AG10803 (cell line): Measurements from ENCODE around the gene ENTPD1.

Experiments used
- DNase-seq: peaks from one replicate; pipeline ENCODE4 v3.0.0; 2010; ENCODE audit warnings: low read depth
- H3K4me3 ChIP-seq: 2 replicates; pipeline ENCODE4 v1.5.1; 2011; ENCODE audit warnings: mild to moderate bottlenecking, low read length, control low read depth
- CTCF ChIP-seq: conservative IDR thresholded peaks from 2 replicates; pipeline ENCODE4 v1.5.1; 2011; ENCODE audit warnings: mild to moderate bottlenecking, low read length, control low read depth, inconsistent platforms

The ENTPD1 gene

DNA sequence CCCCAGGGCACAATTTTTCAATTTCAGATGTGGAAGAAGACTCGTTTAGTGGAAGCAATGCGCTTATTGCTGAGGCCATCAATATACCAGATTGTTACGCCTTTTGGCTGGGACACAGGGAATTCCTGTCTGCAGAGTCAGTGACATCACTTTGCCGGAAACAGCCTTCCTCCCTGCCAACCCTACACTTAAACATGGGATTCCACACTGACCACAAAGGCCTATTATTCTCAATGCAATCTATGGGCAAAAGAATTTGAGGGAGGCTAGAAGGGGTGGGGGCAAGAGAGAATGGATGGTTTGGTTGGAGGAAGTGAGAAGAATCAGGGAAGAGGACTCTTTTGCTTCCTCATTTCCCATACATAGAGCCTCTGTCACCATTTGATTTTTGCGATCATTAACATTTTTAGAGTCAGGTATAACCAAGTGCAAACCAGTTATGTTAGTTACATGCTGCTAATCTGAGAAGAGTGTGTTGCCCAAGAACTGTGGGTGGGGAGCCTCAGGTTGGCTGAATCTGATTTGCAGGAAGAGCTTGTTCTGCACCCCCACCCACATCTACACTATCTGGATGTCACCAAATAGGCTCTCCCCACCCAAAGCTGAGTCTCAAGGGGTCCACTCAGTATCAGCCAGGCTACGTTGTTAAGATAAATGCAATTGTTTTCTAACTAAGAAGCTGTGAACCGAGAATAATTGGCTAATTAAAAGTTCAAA, 58.2 kb downstream of the ENTPD1 start:
- peak; percentile 88 for DNase-seq
- no peak for TF ChIP-seq CTCF
- no peak overlapping the region for H3K4me3 ChIP-seq

DNA sequence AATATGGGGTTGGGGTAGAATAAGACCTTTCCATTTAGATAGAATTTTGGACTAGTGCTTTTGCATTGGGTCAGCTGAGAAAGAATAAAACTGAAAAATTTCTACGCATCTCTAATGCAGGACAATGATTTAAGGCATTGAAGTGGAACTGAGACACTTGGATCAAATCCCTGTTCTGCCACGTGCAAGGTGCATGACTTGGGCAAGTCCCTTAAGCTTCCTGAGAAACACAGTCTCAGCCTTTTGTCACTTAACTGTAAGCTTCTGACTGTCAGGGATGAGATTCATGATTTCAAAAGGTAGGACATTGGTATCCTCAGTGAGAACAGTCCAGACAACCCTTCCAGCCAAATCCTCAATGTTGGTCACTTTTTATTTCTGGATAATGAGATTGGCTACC, 59.2 kb downstream of the ENTPD1 start:
- H3K4me3 ChIP-seq: no peak overlapping the region
- DNase-seq: no peak
- no peak for TF ChIP-seq CTCF

DNA sequence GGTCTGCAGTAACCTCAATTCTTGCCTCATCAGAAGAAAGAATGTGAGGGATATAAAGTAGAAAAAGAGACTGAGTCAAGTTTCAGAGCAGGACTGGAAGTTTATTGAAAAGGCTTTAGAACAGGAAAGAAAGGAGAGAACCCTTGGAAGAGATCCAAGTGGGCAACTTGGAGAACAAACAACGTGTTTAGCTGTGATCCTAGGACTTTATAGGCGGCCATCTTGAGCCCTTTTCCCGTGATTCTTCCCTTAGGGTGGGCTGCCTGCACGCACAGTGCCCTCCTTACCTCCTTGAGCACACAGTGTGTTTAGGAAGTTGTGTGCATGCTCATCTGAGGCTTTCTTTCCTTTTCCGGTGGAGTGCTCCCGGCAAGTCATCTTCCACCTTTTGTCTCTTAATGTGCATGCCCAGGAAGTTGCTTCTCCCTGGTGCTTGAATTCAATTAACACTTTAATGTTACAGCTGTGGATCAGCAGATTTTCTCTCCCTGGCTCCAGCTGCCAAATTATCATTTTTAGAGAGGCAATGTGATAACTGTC, 59.8 kb downstream of the ENTPD1 start:
- no peak overlapping the region for H3K4me3 ChIP-seq
- no peak for TF ChIP-seq CTCF
- DNase-seq: no peak

GRCh38 chr10:95818010-95818409, 62.0 kb downstream of the ENTPD1 start:
- no peak for DNase-seq
- no peak for TF ChIP-seq CTCF
- H3K4me3 ChIP-seq: no peak overlapping the region

DNA sequence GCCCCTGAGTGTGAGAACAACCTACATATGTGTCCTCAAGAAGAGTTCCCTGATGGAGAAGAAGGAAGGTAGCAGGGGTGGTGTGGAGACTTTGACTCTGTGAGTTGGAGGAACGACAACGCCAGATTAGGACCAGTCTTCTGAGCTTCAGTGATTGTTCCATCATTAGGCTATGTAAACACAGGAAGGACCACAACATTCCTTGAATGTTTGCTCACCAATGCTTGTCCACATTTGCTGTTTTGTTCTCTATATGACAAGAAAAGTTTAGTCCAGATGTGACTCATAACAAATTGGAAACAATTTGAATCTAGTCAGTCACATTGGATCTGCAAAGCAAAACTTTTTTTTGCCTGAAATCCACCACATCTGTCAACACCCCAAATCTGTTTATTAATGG, 62.7 kb downstream of the ENTPD1 start:
- H3K4me3 ChIP-seq: no peak overlapping the region
- no peak for TF ChIP-seq CTCF
- DNase-seq: peak; percentile 80

DNA sequence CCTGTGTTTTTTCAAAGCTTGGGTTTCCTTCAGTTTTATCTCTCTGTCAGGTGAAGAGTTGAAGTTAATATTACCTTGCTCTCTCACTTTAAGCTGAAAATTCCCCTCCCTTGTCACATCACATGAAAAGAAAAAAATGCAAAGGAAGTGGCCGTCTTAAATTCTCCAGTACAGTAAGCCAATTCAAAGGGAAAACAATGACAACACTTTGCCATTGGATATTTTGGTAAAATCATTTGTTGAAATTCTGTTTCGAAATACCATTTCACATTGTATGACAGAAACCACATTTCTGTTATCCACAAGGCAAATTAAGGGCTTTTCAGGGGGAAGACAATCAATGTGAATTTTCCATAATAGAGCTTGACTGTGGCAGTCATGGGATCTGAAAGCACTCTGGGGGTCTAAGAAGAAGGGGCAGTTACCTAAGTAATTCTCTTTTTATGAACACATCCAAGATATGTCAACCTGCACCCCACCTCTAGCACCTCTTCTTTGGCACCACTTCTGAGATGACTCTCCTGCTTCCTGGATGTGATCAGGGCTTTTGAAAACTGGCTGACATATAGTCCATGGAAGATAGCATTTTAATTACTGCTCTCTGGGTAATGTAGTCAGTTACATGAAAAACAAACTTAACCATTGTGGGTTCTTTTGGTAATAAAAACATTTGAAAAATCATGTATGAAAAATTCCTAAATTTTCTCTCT, 63.8 kb downstream of the ENTPD1 start:
- peak; percentile 5 for DNase-seq
- no peak overlapping the region for H3K4me3 ChIP-seq
- TF ChIP-seq CTCF: no peak

- no peak overlapping the region for H3K4me3 ChIP-seq
- no peak for TF ChIP-seq CTCF
- DNase-seq: no peak
These were observed 64.4 kb downstream of the ENTPD1 start for GRCh38 chr10:95820363-95820762.
